ENCODE measurements around the gene IL10.
"Not testable (repeated sequence)": the region's sequence is repeated elsewhere in the genome, so short reads cannot be mapped to it uniquely, and the experiment has no call there.

The IL10 gene

GRCh38 chr1:206786212-206786886 lies 14.1 kb upstream of the IL10 start:
- FAIRE-seq = no peak
- no peak for TF ChIP-seq CTCF (IDR thresholded peaks at IDR 0.05; ENCODE audit: insufficient read depth, missing control alignments)

GRCh38 chr1:206785182-206785765 lies 13.0 kb upstream of the IL10 start:
- DNase-seq (ENCODE audit: insufficient read length, low spot score) (no peak), FAIRE-seq (no peak)
- no peak for TF ChIP-seq CTCF (IDR thresholded peaks at IDR 0.05; ENCODE audit: insufficient read depth, missing control alignments)

More at GRCh38 chr1:206786212-206786886, 14.1 kb upstream of the IL10 start:
- DNase-seq (ENCODE audit: insufficient read length, low spot score) = no peak

GRCh38 chr1:206784471-206784903 lies 12.2 kb upstream of the IL10 start:
- DNase-seq (ENCODE audit: insufficient read length, low spot score) = no peak
- TF ChIP-seq CTCF (IDR thresholded peaks at IDR 0.05; ENCODE audit: insufficient read depth, missing control alignments) = no peak
- no peak for FAIRE-seq

GRCh38 chr1:206783506-206783905 lies 11.2 kb upstream of the IL10 start:
- DNase-seq (ENCODE audit: insufficient read length, low spot score) (no peak), FAIRE-seq (no peak)
- no peak for TF ChIP-seq CTCF (IDR thresholded peaks at IDR 0.05; ENCODE audit: insufficient read depth, missing control alignments)

GRCh38 chr1:206782448-206782847 lies 10.2 kb upstream of the IL10 start:
- DNase-seq (ENCODE audit: insufficient read length, low spot score) (no peak), FAIRE-seq (no peak)
- TF ChIP-seq CTCF (IDR thresholded peaks at IDR 0.05; ENCODE audit: insufficient read depth, missing control alignments) = no peak

- TF ChIP-seq CTCF (IDR thresholded peaks at IDR 0.05; ENCODE audit: insufficient read depth, missing control alignments) = no peak
- DNase-seq (ENCODE audit: insufficient read length, low spot score) (no peak), FAIRE-seq (no peak)
Observed at GRCh38 chr1:206779638-206780037, 7.3 kb upstream of the IL10 start.

- DNase-seq (ENCODE audit: insufficient read length, low spot score); FAIRE-seq: not testable (repeated sequence)
Observed at GRCh38 chr1:206778911-206779310, 6.6 kb upstream of the IL10 start.

Measured in D721Med (cell line).